Right lobe of liver (tissue), 6 donors: ENCODE measurements around the gene CCNA2. TPM values are rescaled to one million over a fixed set of nuclear protein-coding genes. Genes with fewer than 3 reads are reported as not detected.

Source experiments
- ATAC-seq, 4 donors: fragments of 200-7000 bp; cut with Tn5 transposase; one replicate each; pipeline ENCODE4 v1.9.1; 2020; ENCODE audit warnings: mild to moderate bottlenecking in 4 of 4, moderate library complexity in 4 of 4
- DNase-seq, 3 donors: peaks; one replicate each; pipeline ENCODE4 v3.0.0-alpha.2; 2020
- H3K27ac ChIP-seq, 3 donors: fragments of 200-600 bp; one replicate each; pipeline ENCODE4 v1.8.0; 2022
- H3K27me3 ChIP-seq, 2 donors: fragments of 200-600 bp; one replicate each; pipeline ENCODE4 v1.8.0; 2022
- H3K36me3 ChIP-seq, 4 donors: fragments of 200-600 bp; sonication (generic) in 1 of 4; one replicate each; pipeline versions ENCODE4 v1.5.1 to v1.8.0; 2017 to 2022; ENCODE audit warnings: control low read depth in 1 of 4
- H3K4me1 ChIP-seq, 4 donors: fragments of 200-600 bp; sonication (generic) in 1 of 4; one replicate each; pipeline versions ENCODE4 v1.5.1 to v1.8.0; 2017 to 2022; ENCODE audit warnings: control low read depth in 1 of 4
- H3K4me3 ChIP-seq, 3 donors: fragments of 200-600 bp; one replicate each; pipeline ENCODE4 v1.8.0; 2022
- H3K9me3 ChIP-seq, 4 donors: fragments of 200-600 bp; sonication (generic) in 1 of 4; one replicate each; pipeline versions ENCODE4 v1.5.1 to v1.8.0; 2017 to 2022; ENCODE audit warnings: control low read depth in 1 of 4
- POLR2A ChIP-seq: fragments of 450-650 bp; IDR thresholded peaks from one replicate; pipeline ENCODE4 v1.6.1; 2017; ENCODE audit warnings: antibody characterized with exemption, mild to moderate bottlenecking
- WGBS: methylation state at CpG from one replicate; pipeline ENCODE4 v1.1.6; 2018; ENCODE audit warnings: low coverage, low lambda C conversion rate; ENCODE audit not compliant: insufficient coverage; ENCODE audit errors: missing lambda C conversion rate; 5-methylcytosine and 5-hydroxymethylcytosine counted together
- intact Hi-C, 2 donors: fragments of 100-400 bp; cut with DNase I; formaldehyde crosslinking; loops; one replicate each; pipeline versions ENCODE4 v1.11.2 to v1.14.1; 2022
- total RNA-seq, 6 experiments: library from RNA; depleted of rRNA in 2 of 6; stranded (reverse); fragments of >200 nt in 2 of 6; fragmentation: NEBNext Ultra II Directional in 3 of 6; extraction: Animal tissue kit (Norgen Biotek cat#: 25700) in 3 of 6; gene quantifications; one replicate each; pipeline versions ENCODE4 v1.1.0 to v1.2.4, GENCODE V29; 2016 to 2023
- TF ChIP-seq, protein P1 (sequence below), 4 donors: fragments of 200-600 bp in 3 of 4; fragments of 450-650 bp in 1 of 4; IDR thresholded peaks; one replicate each; pipeline versions ENCODE4 v1.5.1 to v1.8.0; 2016 to 2022; ENCODE audit warnings: antibody characterized with exemption in 4 of 4, mild to moderate bottlenecking in 2 of 4
- donor health status: DM: no; HTN: yes; CAD: no.
- donor health status: DM: no; HTN: no; CAD: no.
- donor health status: DM: no; HTN: no; CAD: no.
- donor health status: DM: no; HTN: yes; CAD: no.
- donor health status: DM: no; HTN: yes; CAD: no.

Gene CCNA2
- total RNA-seq, 6 experiments from 2014 or later, result 0.15 to 4.3 (median 1.4) TPM

DNA sequence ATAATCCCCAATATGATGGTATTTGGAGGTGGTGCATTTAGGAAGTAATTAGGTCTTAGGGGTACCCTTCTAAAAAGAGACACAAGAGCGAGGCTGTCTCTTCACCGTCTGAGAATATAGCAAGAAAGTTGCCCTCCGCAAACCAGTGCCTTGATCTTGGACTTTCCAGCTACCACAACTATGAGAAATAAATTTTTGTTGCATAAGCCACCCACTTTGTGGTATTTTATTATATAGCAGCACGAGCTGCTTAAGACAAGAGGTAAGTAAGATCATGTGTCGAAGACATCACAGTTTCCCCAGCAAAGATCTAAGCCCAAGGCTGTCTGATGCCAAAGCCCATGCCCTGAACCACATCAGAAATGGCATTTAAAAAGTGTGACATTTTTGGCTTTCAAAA, 32.2 kb downstream of the CCNA2 start:
- H3K27me3 ChIP-seq, result no peaks in the 10 kb centered on the region
- H3K27ac ChIP-seq, result no peak overlapping the region
- DNase-seq, result no peak
- no peak overlapping the region for H3K4me3 ChIP-seq
- H3K9me3 ChIP-seq, result no peaks in the 10 kb centered on the region
- no peak for TF ChIP-seq POLR2A
- TF ChIP-seq, protein P1, sequence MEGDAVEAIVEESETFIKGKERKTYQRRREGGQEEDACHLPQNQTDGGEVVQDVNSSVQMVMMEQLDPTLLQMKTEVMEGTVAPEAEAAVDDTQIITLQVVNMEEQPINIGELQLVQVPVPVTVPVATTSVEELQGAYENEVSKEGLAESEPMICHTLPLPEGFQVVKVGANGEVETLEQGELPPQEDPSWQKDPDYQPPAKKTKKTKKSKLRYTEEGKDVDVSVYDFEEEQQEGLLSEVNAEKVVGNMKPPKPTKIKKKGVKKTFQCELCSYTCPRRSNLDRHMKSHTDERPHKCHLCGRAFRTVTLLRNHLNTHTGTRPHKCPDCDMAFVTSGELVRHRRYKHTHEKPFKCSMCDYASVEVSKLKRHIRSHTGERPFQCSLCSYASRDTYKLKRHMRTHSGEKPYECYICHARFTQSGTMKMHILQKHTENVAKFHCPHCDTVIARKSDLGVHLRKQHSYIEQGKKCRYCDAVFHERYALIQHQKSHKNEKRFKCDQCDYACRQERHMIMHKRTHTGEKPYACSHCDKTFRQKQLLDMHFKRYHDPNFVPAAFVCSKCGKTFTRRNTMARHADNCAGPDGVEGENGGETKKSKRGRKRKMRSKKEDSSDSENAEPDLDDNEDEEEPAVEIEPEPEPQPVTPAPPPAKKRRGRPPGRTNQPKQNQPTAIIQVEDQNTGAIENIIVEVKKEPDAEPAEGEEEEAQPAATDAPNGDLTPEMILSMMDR (IDR thresholded peaks at IDR 0.05), result no peak
- 72% methylated on average over 5 of the region's 5 CpGs for WGBS
- no peaks in the 10 kb centered on the region for H3K36me3 ChIP-seq
- intact Hi-C loops, result no loop called here
- H3K4me1 ChIP-seq, result no peaks in the 10 kb centered on the region
- ATAC-seq, result no peak

DNA sequence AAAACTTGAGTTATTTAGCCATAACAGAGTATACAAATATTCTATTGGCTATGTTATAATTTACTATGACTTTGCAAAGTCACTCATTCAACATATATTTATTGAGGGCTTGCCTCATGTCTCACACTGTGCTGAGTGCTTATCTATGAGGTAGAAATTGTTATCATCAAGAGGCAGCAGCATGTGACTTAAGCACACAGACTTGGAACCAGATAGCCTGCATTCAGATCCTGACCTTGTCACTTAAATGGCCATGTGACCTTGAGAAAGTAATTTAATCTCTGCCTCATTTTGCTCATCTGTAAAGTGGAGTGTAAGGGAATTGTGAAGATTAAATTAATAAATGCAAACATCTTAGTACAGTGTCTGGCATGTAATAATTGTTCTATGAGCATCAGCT, 32.7 kb downstream of the CCNA2 start:
- Histone ChIP-seq H3K4me3 (no peak overlapping the region), H3K27me3 (no peaks in the 10 kb centered on the region), H3K9me3 (no peaks in the 10 kb centered on the region), H3K36me3 (no peaks in the 10 kb centered on the region), H3K4me1 (no peaks in the 10 kb centered on the region), H3K27ac (no peak overlapping the region)
- no peak for DNase-seq
- no peak for ATAC-seq
- intact Hi-C loops, result no loop called here
- TF ChIP-seq, protein P1 (IDR thresholded peaks at IDR 0.05), result no peak
- TF ChIP-seq POLR2A, result no peak

DNA sequence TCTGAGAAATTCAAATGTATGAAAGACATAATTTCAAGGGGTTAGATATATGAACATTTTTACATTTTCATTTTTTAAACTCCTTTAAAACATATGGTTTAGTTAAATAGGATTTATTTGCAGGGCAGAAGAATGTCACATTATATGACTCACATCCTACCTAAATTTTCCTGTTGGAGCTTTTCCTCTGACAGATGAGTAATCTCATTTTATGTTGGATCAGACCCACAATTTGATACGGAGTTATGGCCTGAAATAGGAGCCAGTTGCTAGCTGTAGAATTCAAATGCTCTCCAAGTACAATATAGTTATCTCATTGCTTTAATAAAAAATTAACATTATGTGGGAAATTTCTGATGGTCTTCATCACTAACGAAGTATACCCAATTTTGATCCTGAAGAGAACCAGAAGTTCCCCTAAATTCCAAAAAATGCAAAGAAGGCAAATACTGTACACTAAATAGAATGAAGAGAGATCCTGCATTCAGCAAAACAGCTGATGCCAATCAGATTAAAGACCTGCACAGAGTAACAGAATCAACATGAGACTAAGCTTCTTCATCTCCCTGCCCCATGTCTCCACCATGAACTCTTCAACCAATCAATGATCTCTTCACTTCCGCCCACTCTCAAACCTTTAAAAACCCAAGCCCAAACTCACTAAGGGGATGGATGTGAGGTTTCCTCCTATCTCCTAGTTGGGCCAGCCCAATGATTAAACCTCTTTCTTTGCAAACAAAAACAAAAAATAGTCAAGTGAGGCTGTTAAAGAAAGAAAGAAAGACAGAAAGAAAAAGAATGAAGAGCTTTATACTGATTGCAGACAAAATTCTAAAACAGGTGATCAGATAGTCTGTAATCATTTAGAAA, 33.5 kb downstream of the CCNA2 start:
- Histone ChIP-seq H3K27me3 (no peaks in the 10 kb centered on the region), H3K4me3 (no peak overlapping the region), H3K27ac (no peak overlapping the region), H3K4me1 (no peaks in the 10 kb centered on the region), H3K36me3 (no peaks in the 10 kb centered on the region), H3K9me3 (no peaks in the 10 kb centered on the region)
- WGBS, result 61% methylated on average over 3 of the region's 3 CpGs
- no peak for DNase-seq
- ATAC-seq, result no peak
- intact Hi-C loops, result no loop called here
- no peak for TF ChIP-seq POLR2A
- TF ChIP-seq, protein P1 (IDR thresholded peaks at IDR 0.05), result no peak

DNA sequence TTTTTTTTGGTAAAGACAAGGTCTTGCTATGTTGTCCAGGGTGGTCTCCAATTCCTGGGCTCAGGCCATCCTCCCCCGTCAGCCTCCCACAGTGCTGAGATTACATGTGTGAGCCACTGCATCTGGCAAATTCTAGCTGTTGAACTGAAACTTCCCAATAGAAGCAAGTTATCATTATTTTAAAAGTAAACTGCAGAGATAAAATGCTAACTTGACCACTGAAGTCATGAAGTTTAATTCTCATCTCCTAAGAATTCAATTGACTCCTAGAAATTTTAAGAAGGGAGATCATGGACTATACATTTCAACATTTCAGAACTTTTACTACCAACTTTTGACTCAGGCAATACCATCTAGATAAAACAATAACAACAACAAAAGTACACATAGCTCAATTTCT, 34.2 kb downstream of the CCNA2 start:
- no peaks in the 10 kb centered on the region for H3K4me1 ChIP-seq
- no peak overlapping the region for H3K4me3 ChIP-seq
- H3K36me3 ChIP-seq, result no peaks in the 10 kb centered on the region
- no peak for TF ChIP-seq POLR2A
- TF ChIP-seq, protein P1 (IDR thresholded peaks at IDR 0.05), result no peak
- H3K27ac ChIP-seq, result no peak overlapping the region
- WGBS, result 46% methylated on average over 1 of the region's 1 CpG
- ATAC-seq, result no peak
- H3K27me3 ChIP-seq, result no peaks in the 10 kb centered on the region
- H3K9me3 ChIP-seq, result no peaks in the 10 kb centered on the region
- no peak for DNase-seq
- intact Hi-C loops, result no loop called here
